Urinary bladder (tissue), 4 donors: Measurements from ENCODE around the gene ACE. TPM values are rescaled to one million over a fixed set of nuclear protein-coding genes. Genes with fewer than 3 reads are reported as not detected.

ENCODE experiments used
- DNase-seq: peaks from one replicate; pipeline ENCODE4 v3.0.0-alpha.2; 2015; ENCODE audit errors: extremely low spot score
- H3K27ac ChIP-seq: one replicate; pipeline ENCODE4 v1.5.1; 2013; ENCODE audit warnings: low read depth, mild to moderate bottlenecking, moderate library complexity
- H3K36me3 ChIP-seq: one replicate; pipeline ENCODE4 v1.6.1; 2013; ENCODE audit warnings: mild to moderate bottlenecking, moderate library complexity; ENCODE audit not compliant: insufficient read depth
- H3K4me1 ChIP-seq: one replicate; pipeline ENCODE4 v1.6.1; 2013; ENCODE audit warnings: mild to moderate bottlenecking, moderate library complexity; ENCODE audit not compliant: insufficient read depth
- H3K4me3 ChIP-seq: one replicate; pipeline ENCODE4 v1.5.1; 2013; ENCODE audit warnings: low read depth, low read length
- WGBS: extraction: QIAGEN DNeasy Blood & Tissue Kit; methylation state at CpG from one replicate; pipeline ENCODE4 v1.1.7; 2013; 5-methylcytosine and 5-hydroxymethylcytosine counted together
- polyA plus RNA-seq: library from polyadenylated mRNA; stranded (reverse); fragments of 200-250 nt; gene quantifications from one replicate; pipeline ENCODE4 v1.2.3, GENCODE V29; 2013
- total RNA-seq: library from RNA; depleted of rRNA; stranded (reverse); fragments of >200 nt; gene quantifications from one replicate; pipeline ENCODE4 v1.2.3, GENCODE V29; 2014
- donor health status: healthy with polysubstance abuse.
- donor health status: healthy.

ACE gene
- total and polyA plus RNA-seq, 2 donors, result 6.2 to 8.0 TPM

DNA sequence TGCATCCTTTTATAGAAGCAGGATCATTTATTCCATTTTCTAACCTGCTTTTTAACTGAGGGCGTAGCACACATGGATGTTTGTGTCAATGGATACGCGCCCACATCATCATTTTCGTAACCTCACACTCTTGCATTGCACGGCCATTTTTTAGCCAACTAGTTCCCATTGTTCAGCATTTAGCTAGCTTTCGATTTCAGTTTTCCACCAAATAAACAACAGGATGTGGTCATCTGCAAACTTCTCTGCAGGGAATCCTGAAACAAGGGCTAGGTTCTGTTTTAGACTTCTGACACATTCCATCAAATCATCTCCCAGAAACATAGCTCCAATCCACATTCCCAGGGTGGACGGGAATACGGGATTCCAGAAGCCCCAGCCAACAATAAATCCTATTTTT lies 37.2 kb upstream of the ACE start:
- Histone ChIP-seq H3K27ac (peak overlapping the region; percentile 47), H3K4me3 (no peak overlapping the region), H3K4me1 (no peaks in the 10 kb centered on the region), H3K36me3 (no peaks in the 10 kb centered on the region)
- WGBS, result 67% methylated on average over 8 of the region's 8 CpGs
- DNase-seq, result no peak

DNA sequence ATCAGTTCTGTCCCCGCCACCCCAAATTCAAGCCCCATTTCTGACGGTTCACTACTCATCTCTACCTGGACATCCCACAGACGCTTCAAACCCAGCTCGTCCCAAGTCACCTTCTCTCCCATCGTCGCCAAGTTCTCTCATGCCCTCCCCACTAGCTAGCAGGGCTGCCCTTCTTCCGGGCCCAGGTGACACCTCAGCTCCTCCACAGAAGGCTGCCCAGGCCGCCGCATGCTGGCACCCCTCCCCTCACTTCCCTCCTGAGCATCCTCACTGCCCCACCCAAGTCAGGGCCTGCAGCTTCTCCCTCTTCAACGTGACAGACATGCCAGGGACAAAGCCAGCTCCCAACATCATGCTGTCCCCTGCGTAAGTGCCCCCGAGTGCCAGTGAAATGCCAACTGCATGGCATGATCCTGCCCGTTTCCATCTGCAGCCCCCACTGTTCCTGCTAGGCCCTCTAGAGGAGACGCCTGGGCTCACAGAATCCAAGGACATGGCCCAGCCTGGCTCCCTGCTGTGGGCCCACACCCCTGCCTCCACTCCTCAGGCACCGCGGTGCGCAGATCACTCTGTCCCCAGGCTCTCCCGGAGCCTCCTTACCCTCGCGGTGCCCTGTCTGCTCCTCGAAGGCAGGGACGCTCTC lies 36.6 kb upstream of the ACE start:
- Histone ChIP-seq H3K36me3 (no peaks in the 10 kb centered on the region), H3K4me1 (no peaks in the 10 kb centered on the region), H3K4me3 (no peak overlapping the region), H3K27ac (peak overlapping the region; percentile 47)
- WGBS, result 76% methylated on average over 22 of the region's 22 CpGs
- no peak for DNase-seq

DNA sequence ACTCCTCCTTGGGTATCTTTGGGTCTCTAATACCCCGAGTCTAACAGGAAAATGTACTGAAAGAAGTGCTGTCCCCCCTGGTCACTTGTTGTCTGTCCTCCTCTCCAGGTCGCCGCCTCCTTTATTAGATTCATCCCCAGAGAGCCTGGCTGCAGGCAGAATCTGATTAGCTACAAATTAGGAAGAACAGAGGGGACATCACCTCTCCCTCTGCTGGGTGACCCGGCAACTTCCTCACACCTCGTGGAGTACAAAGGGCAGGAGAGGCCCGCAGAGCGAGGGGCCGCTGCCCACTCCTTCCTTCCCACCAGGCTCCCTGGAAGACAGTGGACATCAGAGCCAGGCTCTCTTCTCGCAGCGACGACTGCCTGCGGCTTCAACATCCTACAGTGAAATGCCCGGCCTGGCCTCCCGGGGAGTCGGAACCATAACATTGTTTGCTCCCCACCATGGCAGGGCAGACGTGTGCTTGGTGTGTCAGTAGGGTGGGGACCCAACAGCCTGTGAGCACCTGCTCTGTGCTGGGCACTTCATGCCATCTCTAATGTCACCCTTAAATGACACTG lies 36.0 kb upstream of the ACE start:
- DNase-seq, result no peak
- Histone ChIP-seq H3K27ac (no peak overlapping the region), H3K4me3 (no peak overlapping the region), H3K4me1 (no peaks in the 10 kb centered on the region), H3K36me3 (no peaks in the 10 kb centered on the region)
- WGBS, result 74% methylated on average over 16 of the region's 16 CpGs

DNA sequence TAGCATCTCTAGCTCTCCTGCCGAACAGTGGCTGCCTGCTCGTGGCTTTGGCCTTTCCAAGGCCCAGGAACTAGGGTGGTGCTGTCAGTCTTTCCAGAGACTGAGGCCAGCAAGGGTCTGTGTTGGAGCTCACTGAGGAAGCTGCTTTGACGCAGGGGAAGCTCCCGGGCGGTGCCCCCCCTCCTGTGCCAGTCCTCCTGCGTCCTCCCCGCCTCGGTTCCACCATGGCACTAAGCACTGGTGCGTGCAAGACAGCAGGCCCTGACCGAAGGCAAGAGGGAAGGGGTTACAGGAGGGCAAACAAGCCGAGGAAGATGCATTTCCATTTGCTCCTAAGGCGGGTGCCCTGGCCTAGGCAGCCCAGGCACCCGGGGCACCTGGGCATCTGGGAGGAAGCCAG lies 35.2 kb upstream of the ACE start:
- no peaks in the 10 kb centered on the region for H3K36me3 ChIP-seq
- no peak overlapping the region for H3K27ac ChIP-seq
- 94% methylated on average over 13 of the region's 13 CpGs for WGBS
- H3K4me3 ChIP-seq, result no peak overlapping the region
- no peaks in the 10 kb centered on the region for H3K4me1 ChIP-seq
- no peak for DNase-seq

DNA sequence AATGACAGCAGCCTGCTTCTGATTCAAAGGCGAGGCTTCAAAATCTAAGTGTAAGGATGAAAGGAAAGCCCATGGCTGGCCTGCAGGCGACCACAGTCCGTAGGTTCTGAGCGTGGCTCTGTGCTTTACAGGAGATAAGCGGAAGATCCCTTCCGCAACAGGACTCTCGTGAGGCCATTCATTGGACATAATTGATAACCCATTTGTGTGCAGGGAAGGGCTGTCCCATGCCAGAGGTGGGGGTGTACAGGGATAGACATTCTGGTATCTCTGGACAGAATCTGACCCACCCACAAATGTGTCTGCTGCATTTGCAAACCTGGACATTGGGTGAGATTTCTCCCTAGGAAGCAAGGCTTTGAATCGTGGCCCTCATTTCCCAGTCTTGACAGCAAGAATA lies 34.8 kb upstream of the ACE start:
- WGBS, result 93% methylated on average over 8 of the region's 8 CpGs
- Histone ChIP-seq H3K4me3 (no peak overlapping the region), H3K27ac (no peak overlapping the region), H3K4me1 (no peaks in the 10 kb centered on the region), H3K36me3 (no peaks in the 10 kb centered on the region)
- DNase-seq, result no peak

DNA sequence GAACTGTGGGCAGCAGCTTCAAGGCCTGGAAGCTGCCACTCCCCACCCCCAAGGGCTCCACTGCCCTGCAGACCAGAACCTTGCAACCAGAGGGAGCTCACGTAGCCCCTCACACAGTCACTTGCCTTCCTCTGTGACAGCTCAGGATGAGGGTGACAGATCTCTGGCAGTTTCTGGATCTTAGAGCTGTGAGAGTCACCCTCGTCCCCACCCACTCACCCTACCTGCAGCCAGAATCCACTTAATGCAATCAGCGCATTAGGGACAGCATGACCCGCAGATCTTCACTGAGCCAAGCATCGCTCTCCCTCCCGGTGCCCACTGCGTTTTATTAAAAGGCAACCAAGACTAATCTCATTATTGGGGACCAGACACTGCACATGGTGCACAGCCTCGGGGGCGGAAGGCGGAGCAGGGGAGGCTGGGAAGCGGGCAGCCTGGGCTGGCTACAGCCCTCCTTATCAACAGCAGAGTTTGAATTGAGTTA lies 34.3 kb upstream of the ACE start:
- WGBS, result 80% methylated on average over 11 of the region's 11 CpGs
- H3K36me3 ChIP-seq, result no peaks in the 10 kb centered on the region
- no peak overlapping the region for H3K4me3 ChIP-seq
- DNase-seq, result no peak
- H3K27ac ChIP-seq, result no peak overlapping the region
- no peaks in the 10 kb centered on the region for H3K4me1 ChIP-seq

DNA sequence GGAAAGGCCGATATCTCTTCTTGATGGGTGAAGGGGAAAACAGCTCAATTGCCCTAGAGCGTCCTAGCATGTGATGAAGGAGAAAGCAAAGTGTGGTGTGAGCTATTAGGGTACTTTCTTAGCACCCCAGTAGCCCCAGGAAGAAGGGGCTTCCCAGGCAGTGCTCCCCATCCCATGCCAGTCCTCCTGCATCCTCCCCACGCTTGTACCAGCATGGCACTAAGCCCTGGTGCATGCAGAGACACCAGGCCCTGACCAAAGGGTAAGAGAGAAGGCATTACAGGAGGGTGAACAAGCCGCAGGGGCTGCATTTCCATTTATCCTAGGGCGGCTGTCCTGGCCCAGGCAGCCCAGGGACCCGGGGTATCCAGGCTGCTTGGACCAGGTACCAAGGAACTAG lies 33.8 kb upstream of the ACE start:
- 89% methylated on average over 6 of the region's 6 CpGs for WGBS
- H3K4me3 ChIP-seq, result no peak overlapping the region
- H3K4me1 ChIP-seq, result no peaks in the 10 kb centered on the region
- no peak for DNase-seq
- no peak overlapping the region for H3K27ac ChIP-seq
- no peaks in the 10 kb centered on the region for H3K36me3 ChIP-seq

DNA sequence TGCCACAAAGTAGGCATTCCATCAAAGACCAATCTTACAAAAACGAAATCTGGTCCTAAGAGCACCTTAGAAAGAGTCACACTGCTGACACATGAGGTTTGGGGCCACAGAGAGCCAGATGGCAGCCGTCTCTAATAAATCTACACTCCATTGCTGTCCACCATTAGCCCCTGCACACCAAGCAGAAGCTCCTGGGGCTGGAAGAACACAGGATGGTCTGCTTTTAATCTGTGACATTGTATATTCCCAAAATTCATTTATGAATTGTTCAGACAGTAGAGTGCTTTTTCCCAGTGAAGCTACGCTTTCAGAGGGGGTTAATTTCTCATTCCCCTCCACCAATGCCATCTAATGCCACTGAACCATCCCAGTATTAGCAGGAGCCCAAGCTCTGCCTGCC lies 32.4 kb upstream of the ACE start:
- no peak for DNase-seq
- WGBS, result 84% methylated on average over 3 of the region's 3 CpGs
- Histone ChIP-seq H3K27ac (no peak overlapping the region), H3K4me1 (no peaks in the 10 kb centered on the region), H3K36me3 (no peaks in the 10 kb centered on the region), H3K4me3 (no peak overlapping the region)

DNA sequence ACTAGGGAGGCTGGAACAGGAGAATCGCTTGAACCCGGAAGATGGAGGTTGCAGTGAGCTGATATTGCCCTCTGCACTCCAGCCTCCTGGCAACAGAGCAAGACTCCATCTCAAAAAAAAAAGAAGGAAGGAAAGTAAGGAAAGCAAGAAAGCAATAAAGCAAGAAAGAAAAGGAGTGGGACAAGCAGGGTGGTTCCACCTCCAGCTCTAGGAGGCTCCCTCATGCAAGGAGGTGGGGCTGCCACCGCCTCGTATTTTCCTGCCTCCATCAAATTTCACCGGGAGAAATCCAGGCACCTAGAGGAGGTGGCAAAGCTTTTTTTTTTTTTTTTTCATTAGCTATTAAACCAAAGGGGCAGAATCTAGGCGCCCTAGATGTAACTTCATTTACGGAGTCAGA lies 31.8 kb upstream of the ACE start:
- Histone ChIP-seq H3K36me3 (no peaks in the 10 kb centered on the region), H3K4me1 (no peaks in the 10 kb centered on the region), H3K27ac (no peak overlapping the region), H3K4me3 (no peak overlapping the region)
- 70% methylated on average over 7 of the region's 7 CpGs for WGBS
- no peak for DNase-seq

DNA sequence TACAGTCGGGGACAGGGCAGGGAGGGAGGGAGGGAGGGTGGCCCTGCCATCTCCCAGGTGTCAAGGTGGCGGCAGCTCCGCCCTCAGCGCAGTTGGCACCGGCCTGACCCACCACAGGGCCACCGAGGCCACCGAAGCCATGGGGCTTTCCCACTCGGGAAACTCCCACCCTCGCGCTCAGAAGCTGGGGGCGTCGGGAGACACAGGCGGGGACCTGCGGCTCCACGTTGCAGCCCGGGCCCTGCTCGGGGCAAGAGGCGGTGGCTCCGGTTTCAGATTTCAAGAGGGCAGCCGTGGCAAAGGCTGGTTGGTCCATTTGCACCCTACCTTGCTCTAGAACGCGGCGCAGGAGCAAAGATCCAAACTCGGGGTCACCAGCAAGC lies 31.3 kb upstream of the ACE start:
- 7% methylated on average over 24 of the region's 24 CpGs for WGBS
- no peaks in the 10 kb centered on the region for H3K36me3 ChIP-seq
- no peaks in the 10 kb centered on the region for H3K4me1 ChIP-seq
- DNase-seq, result no peak
- no peak overlapping the region for H3K27ac ChIP-seq
- peak overlapping the region; percentile 67 for H3K4me3 ChIP-seq

DNA sequence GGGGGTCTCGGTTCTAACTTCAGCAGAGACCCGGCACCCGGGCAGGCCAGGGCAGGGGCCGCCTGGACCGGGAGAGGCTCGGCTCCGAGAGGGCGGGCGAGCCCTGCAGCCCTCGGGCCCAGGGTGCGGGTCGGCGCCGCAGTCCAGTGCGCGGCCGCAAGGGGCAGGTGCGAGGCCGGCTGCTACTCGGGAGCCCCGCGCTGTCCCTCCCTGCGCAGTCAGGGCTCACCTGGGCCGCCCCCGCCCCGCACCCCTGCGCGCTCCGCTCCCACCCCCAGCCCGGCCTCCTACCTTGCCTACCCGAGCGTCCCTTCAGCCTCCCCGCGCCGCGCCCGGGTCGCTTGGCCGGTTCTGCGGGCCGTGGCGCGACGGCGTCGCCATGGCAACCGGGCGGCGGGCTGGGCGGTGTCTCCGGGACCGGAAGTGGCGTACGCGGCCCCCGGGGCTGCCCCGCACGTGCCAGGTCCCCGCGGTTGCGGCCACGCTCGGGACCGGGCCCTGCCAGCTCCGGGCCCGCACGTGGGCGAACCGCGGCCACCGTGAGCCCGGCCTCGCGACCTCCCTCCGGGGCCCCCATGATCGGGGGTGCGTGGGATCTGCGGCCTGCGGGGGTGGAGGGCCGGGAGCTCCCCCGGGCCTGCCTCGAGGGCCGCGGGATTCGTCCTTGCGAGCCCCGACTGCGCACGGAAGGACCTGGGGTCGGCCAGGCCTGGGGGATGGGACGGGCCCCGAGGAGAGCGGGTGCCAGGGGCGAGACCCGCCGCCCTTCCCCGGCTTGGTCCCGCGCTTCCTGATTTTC lies 30.7 kb upstream of the ACE start, which contains the start of gene CYB561:
Gene CYB561 (minus strand): TSS at position 353 of the 799 bp plus-strand sequence. CDS start 8,759 bp downstream, outside the sequence.
- Histone ChIP-seq H3K4me1 (no peaks in the 10 kb centered on the region), H3K27ac (peak within 1 kb of the TSS; percentile 51), H3K4me3 (peak within 1 kb of the TSS; percentile 67), H3K36me3 (no peaks in the 10 kb centered on the region)
- under 1% methylated on average over 99 of the region's 99 CpGs for WGBS
- no peak for DNase-seq

DNA sequence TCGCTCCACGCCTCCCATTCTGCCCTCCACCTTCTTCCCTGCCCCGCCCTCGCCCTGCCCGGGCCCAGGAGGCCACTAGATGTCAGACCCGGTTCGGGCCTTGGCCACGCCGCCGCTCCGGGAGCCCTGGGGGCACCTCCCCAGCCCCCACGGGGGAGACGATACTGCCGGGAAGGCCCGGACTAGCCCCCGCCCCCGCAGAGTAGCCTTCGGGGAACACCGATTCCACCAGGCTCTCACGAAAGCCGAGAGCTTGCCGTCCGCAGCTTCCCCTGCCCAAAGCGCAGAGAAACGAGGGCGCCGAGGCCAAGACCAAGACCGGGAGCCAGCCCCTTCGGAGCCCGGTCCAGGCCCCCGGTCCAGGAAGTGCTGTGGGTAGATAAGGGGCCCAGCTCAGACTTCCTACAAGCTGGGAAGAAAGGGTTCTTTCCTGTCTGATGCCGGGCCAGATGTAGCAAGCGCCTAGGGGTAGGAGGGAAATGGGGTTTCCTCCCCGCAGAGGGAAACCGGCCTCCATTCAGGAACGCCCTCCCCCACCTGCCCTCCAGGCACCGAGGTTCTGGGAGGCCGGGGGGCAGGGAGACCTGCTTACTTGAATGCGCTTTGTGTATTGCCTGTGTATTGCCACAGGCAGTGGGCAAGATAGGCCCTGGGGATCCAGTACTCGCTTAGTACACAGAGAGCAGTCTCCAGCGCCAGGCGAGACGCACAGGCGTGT lies 29.9 kb upstream of the ACE start:
- no peak for DNase-seq
- Histone ChIP-seq H3K4me1 (no peaks in the 10 kb centered on the region), H3K36me3 (no peaks in the 10 kb centered on the region), H3K4me3 (peak overlapping the region; percentile 67), H3K27ac (peak overlapping the region; percentile 51)
- WGBS, result 25% methylated on average over 44 of the region's 44 CpGs

DNA sequence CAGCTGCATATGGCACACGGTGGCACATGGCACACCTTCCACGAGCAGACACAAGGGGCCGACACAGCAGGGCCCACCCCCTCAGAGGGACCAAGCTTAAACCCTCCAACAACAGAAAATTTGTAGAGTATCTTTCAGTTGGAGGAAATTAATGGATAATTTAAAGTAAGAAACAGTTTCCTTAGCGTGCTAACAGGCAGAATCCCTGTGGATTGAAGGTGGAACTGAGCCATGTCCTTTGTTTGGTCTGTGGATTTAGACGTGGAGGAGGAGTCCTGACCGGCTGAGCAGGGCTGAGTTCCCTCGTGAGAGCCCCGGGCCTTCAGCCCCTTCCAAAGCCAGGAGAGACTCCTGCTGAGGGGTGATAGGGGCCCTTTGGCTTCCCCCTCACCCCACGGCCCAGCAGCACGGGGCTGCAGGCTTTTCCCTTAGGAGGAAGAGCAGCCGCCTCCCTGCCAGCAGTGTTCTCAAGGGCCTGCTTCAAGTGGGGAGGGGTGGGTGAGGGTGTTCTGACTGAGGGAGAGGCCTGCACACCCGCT lies 29.3 kb upstream of the ACE start:
- H3K4me3 ChIP-seq, result no peak overlapping the region
- no peaks in the 10 kb centered on the region for H3K4me1 ChIP-seq
- WGBS, result 34% methylated on average over 12 of the region's 12 CpGs
- H3K27ac ChIP-seq, result peak overlapping the region; percentile 52
- no peak for DNase-seq
- H3K36me3 ChIP-seq, result no peaks in the 10 kb centered on the region
